Esophagus squamous epithelium (tissue), 4 donors: ENCODE measurements around the gene TRIM31.

Experiments used
- POLR2A ChIP-seq, 4 donors: fragments of 450-650 bp; IDR thresholded peaks; one replicate each; pipeline ENCODE4 v1.6.1; 2017; ENCODE audit warnings: antibody characterized with exemption in 4 of 4, mild to moderate bottlenecking in 4 of 4, moderate library complexity in 3 of 4
- TF ChIP-seq, protein P1 (sequence below), 6 experiments: fragments of 450-650 bp in 4 of 6; fragments of 200-600 bp in 2 of 6; sonication (generic) in 2 of 6; IDR thresholded peaks; one replicate each; pipeline ENCODE4 v1.5.1; 2016 to 2019; ENCODE audit warnings: antibody characterized with exemption in 6 of 6, mild to moderate bottlenecking in 4 of 6, moderate library complexity in 4 of 6

DNA sequence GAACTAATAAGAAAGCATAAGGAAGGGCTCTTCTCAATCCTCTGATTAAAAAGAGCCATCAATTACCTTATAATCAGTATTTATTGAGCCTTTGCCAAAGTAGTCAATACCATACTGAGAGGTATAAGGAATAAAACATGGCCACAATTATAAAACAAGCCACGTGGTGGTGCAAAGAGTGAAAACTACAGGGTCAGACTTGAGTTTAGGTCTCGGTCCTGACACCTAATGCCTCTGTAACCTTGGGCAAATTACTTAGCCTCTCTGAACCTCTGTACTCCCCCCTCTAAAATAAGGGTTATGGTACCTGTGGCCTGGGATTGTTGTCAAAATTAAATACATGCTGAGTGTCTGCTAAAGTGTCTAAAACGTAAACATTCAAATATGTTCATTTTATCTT, 36.3 kb upstream of the TRIM31 start:
- TF ChIP-seq, protein P1, sequence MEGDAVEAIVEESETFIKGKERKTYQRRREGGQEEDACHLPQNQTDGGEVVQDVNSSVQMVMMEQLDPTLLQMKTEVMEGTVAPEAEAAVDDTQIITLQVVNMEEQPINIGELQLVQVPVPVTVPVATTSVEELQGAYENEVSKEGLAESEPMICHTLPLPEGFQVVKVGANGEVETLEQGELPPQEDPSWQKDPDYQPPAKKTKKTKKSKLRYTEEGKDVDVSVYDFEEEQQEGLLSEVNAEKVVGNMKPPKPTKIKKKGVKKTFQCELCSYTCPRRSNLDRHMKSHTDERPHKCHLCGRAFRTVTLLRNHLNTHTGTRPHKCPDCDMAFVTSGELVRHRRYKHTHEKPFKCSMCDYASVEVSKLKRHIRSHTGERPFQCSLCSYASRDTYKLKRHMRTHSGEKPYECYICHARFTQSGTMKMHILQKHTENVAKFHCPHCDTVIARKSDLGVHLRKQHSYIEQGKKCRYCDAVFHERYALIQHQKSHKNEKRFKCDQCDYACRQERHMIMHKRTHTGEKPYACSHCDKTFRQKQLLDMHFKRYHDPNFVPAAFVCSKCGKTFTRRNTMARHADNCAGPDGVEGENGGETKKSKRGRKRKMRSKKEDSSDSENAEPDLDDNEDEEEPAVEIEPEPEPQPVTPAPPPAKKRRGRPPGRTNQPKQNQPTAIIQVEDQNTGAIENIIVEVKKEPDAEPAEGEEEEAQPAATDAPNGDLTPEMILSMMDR (IDR thresholded peaks at IDR 0.05) = no peak
- TF ChIP-seq POLR2A (IDR thresholded peaks at IDR 0.05) = no peak
